Measurements from ENCODE around the gene FRMD8. TPM values are rescaled to one million over a fixed set of nuclear protein-coding genes. Genes with fewer than 3 reads are reported as not detected.

The FRMD8 gene
- total RNA-seq, 1 donor from 2014 or later, result 99.3 TPM

GRCh38 chr11:65422633-65423515 lies 36.4 kb downstream of the FRMD8 start, which contains the start of gene NEAT1:
Gene NEAT1 (plus strand): TSS chr11:65422798.
- TF ChIP-seq, protein P1, sequence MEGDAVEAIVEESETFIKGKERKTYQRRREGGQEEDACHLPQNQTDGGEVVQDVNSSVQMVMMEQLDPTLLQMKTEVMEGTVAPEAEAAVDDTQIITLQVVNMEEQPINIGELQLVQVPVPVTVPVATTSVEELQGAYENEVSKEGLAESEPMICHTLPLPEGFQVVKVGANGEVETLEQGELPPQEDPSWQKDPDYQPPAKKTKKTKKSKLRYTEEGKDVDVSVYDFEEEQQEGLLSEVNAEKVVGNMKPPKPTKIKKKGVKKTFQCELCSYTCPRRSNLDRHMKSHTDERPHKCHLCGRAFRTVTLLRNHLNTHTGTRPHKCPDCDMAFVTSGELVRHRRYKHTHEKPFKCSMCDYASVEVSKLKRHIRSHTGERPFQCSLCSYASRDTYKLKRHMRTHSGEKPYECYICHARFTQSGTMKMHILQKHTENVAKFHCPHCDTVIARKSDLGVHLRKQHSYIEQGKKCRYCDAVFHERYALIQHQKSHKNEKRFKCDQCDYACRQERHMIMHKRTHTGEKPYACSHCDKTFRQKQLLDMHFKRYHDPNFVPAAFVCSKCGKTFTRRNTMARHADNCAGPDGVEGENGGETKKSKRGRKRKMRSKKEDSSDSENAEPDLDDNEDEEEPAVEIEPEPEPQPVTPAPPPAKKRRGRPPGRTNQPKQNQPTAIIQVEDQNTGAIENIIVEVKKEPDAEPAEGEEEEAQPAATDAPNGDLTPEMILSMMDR (IDR thresholded peaks at IDR 0.05), result peak in 1 of 3 experiments; percentile 25
- peak; percentile 79 to 98 for DNase-seq (ENCODE audit: low spot score in 2 of 2)

GRCh38 chr11:65423516-65424204 lies 37.2 kb downstream of the FRMD8 start:
- TF ChIP-seq, protein P1 (IDR thresholded peaks at IDR 0.05), result no peak
- peak overlapping the region; percentile 56 to 80 for H3K4me3 ChIP-seq
- intact Hi-C loops (cut with DNase I), result loop anchor here (2.0 kb wide), 1 partner anchor 75 kb away; the partner anchor contains the start of gene MALAT1
- H3K9me3 ChIP-seq, result no peaks in the 10 kb centered on the region
- H3K36me3 ChIP-seq, result peaks cover 37 to 47% of the 10 kb centered on the region in 2 donors
- H3K4me1 ChIP-seq, result peaks cover 15 to 18% of the 10 kb centered on the region in 2 donors
- peak; percentile 8 to 64 for DNase-seq (ENCODE audit: low spot score in 2 of 2)
- H3K27me3 ChIP-seq, result no peaks in the 10 kb centered on the region
- peak overlapping the region; percentile 97 to 99 for H3K27ac ChIP-seq

More at GRCh38 chr11:65422633-65423515, 36.4 kb downstream of the FRMD8 start, which contains the start of gene NEAT1:
- Histone ChIP-seq H3K36me3 (peaks cover 37 to 46% of the 10 kb centered on the region in 2 donors), H3K27ac (peak within 1 kb of the TSS; percentile 97 to 99), H3K27me3 (no peaks in the 10 kb centered on the region), H3K4me1 (peaks cover 19 to 25% of the 10 kb centered on the region in 2 donors), H3K4me3 (peak within 1 kb of the TSS; percentile 56 to 80), H3K9me3 (no peaks in the 10 kb centered on the region)
- intact Hi-C loops (cut with DNase I), result loop anchor here (2.0 kb wide), 1 partner anchor 76 kb away; the partner anchor contains the start of gene MALAT1

DNA sequence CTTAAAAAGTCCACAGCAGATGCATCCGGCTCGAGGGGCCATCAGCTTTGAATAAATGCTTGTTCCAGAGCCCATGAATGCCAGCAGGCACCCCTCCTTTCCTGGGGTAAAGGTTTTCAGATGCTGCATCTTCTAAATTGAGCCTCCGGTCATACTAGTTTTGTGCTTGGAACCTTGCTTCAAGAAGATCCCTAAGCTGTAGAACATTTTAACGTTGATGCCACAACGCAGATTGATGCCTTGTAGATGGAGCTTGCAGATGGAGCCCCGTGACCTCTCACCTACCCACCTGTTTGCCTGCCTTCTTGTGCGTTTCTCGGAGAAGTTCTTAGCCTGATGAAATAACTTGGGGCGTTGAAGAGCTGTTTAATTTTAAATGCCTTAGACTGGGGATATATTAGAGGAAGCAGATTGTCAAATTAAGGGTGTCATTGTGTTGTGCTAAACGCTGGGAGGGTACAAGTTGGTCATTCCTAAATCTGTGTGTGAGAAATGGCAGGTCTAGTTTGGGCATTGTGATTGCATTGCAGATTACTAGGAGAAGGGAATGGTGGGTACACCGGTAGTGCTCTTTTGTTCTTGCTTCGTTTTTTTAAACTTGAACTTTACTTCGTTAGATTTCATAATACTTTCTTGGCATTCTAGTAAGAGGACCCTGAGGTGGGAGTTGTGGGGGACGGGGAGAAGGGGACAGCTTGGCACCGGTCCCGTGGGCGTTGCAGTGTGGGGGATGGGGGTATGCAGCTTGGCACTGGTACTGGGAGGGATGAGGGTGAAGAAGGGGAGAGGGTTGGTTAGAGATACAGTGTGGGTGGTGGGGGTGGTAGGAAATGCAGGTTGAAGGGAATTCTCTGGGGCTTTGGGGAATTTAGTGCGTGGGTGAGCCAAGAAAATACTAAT lies 38.0 kb downstream of the FRMD8 start:
- peak overlapping the region; percentile 97 to 99 for H3K27ac ChIP-seq
- peak overlapping the region; percentile 56 to 80 for H3K4me3 ChIP-seq
- no peaks in the 10 kb centered on the region for H3K9me3 ChIP-seq
- peaks cover 37 to 52% of the 10 kb centered on the region in 2 donors for H3K36me3 ChIP-seq
- peak in 1 of 2 donors; percentile 72 for DNase-seq (ENCODE audit: low spot score in 2 of 2)
- intact Hi-C loops (cut with DNase I), result no loop called here
- no peaks in the 10 kb centered on the region for H3K27me3 ChIP-seq
- H3K4me1 ChIP-seq, result peaks cover 10 to 15% of the 10 kb centered on the region in 2 donors
- TF ChIP-seq, protein P1 (IDR thresholded peaks at IDR 0.05), result no peak

- peak overlapping the region; percentile 56 to 80 for H3K4me3 ChIP-seq
- no peaks in the 10 kb centered on the region for H3K27me3 ChIP-seq
- H3K27ac ChIP-seq, result peak overlapping the region; percentile 97 to 99
- H3K9me3 ChIP-seq, result no peaks in the 10 kb centered on the region
- intact Hi-C loops (cut with DNase I), result no loop called here
- TF ChIP-seq, protein P1 (IDR thresholded peaks at IDR 0.05), result peak in 1 of 3 experiments; percentile 8
- H3K4me1 ChIP-seq, result peaks cover 9 to 11% of the 10 kb centered on the region in 2 donors
- DNase-seq (ENCODE audit: low spot score in 2 of 2), result peak in 1 of 2 donors; percentile 77
- H3K36me3 ChIP-seq, result peaks cover 37 to 53% of the 10 kb centered on the region in 2 donors
Observed at GRCh38 chr11:65425105-65425970, 38.9 kb downstream of the FRMD8 start.
